ENCODE measurements around the gene ACTR3. TPM values are rescaled to one million over a fixed set of nuclear protein-coding genes. Genes with fewer than 3 reads are reported as not detected.

Gene ACTR3
- total and polyA plus RNA-seq, 9 donors, result 41.7 to 167 (median 133) TPM

DNA sequence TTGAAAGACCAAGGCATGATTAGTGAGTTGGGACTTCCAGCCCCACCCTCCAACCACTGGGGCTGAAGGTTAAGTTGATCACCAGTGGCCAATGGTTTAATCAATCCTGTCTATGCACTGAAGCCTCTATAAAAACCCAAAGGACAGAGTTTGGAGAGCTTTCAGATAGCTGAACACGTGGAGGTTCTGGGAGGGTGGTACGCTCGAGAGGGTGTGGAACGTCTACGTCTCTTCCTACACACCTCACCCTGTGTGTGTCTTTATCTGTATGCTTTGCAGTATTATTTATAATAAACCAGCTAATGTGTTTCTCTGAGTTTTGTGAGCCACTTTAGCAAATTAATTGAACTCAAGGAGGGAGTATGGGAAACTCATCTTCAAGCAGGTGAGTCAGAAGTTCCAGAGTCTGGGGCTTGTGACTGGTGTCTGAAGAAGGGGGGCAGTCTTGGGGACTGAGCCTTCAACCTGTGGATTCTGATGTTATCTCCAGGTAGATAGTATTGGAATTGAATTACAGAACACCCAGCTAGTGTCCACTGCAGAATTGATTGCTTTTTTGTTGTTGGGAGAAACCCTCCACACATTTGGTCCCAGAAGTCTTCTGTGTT, 20.3 kb downstream of the ACTR3 start:
- Histone ChIP-seq H3K27me3 (no peaks in the 10 kb centered on the region), H3K36me3 (no peaks in the 10 kb centered on the region), H3K4me1 (ENCODE audit: insufficient read depth) (peaks cover 2% of the 10 kb centered on the region), H3K4me3 (no peak overlapping the region), H3K27ac (no peak overlapping the region), H3K9me3 (no peaks in the 10 kb centered on the region)
- intact Hi-C loops (cut with DNase I), result no loop called here
- TF ChIP-seq, protein P1, sequence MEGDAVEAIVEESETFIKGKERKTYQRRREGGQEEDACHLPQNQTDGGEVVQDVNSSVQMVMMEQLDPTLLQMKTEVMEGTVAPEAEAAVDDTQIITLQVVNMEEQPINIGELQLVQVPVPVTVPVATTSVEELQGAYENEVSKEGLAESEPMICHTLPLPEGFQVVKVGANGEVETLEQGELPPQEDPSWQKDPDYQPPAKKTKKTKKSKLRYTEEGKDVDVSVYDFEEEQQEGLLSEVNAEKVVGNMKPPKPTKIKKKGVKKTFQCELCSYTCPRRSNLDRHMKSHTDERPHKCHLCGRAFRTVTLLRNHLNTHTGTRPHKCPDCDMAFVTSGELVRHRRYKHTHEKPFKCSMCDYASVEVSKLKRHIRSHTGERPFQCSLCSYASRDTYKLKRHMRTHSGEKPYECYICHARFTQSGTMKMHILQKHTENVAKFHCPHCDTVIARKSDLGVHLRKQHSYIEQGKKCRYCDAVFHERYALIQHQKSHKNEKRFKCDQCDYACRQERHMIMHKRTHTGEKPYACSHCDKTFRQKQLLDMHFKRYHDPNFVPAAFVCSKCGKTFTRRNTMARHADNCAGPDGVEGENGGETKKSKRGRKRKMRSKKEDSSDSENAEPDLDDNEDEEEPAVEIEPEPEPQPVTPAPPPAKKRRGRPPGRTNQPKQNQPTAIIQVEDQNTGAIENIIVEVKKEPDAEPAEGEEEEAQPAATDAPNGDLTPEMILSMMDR (IDR thresholded peaks at IDR 0.05), result no peak
- TF ChIP-seq EP300 (IDR thresholded peaks at IDR 0.05) (no peak), POLR2A (IDR thresholded peaks at IDR 0.05) (no peak)
- no peak for DNase-seq
- 91 to 94% (median 92%) methylated on average over 5 of the region's 5 CpGs for WGBS, 3 donors

DNA sequence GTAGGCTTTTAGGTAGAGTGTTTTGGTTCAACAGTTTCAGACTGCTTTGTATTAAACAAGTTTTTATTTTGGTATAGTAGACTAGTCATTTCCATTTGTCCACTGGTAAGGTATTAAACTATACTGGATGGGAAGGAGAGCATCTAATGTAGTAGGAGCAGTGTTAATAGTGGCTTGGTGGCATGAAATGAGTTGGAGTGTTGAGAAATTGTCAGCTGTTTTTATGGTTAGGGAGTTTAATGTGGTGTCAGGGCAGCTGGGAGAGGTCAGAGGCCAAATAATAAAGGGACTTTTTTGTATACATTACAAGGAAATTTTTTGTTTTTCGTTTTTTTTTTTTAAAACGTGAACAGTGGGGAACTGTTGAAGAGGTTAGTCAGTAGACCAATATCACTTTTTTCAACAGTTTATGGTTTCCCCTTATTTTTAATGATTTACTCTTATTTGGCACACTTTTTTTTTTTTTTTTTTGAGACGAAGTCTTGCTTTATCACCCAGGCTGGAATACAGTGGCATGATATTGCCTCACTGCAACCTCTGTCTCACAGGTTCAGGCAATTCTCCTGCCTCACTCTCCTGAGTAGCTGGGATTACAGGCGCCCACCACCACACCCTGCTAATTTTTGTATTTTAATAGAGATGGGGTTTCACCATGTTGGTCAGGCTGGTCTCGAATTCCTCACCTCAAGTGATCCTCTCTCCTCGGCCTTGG, 21.2 kb downstream of the ACTR3 start:
- WGBS, 3 donors, result 70 to 74% (median 70%) methylated on average over 6 of the region's 6 CpGs
- intact Hi-C loops (cut with DNase I), result no loop called here
- Histone ChIP-seq H3K36me3 (no peaks in the 10 kb centered on the region), H3K27ac (no peak overlapping the region), H3K27me3 (no peaks in the 10 kb centered on the region), H3K4me1 (ENCODE audit: insufficient read depth) (peaks cover 2% of the 10 kb centered on the region), H3K4me3 (no peak overlapping the region), H3K9me3 (no peaks in the 10 kb centered on the region)
- TF ChIP-seq, protein P1 (IDR thresholded peaks at IDR 0.05), result no peak
- no peak for TF ChIP-seq EP300 (IDR thresholded peaks at IDR 0.05)
- no peak for TF ChIP-seq POLR2A (IDR thresholded peaks at IDR 0.05)
- DNase-seq, result no peak

DNA sequence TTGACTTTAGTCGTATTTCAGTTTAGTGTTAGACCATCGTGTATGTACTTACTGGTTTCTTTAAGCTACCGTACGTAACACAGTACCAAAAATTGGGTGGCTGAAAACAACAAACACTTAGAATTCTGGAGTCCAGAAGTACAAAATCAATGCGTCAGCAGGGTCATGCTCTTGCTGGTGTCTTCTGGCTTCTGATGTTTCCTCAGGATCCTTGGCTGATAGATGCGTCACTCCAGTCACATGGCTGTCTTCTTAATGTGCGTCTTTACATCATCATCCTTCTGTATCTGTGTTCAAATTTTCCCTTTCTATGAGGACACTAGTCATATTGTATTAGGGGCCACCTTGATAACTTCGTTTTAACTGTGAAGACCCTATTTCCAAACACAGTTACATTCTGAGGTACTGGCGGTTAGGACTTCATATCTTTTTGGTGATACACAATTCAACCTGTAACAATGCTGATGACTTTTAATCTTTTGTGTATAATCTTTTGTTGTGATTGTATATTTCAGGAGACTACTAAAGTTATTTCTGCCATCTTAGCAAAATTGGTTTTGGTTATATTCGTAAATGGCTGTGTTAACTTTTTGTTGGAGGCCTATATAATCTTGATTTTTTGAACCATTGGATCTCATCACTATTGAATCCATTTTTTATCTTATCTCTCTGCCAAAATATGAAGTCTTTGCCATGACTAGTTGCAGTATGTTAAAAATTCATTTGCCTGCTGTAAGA, 25.4 kb downstream of the ACTR3 start:
- no peaks in the 10 kb centered on the region for H3K9me3 ChIP-seq
- TF ChIP-seq, protein P1 (IDR thresholded peaks at IDR 0.05), result no peak
- TF ChIP-seq EP300 (IDR thresholded peaks at IDR 0.05) (no peak), POLR2A (IDR thresholded peaks at IDR 0.05) (no peak)
- no peaks in the 10 kb centered on the region for H3K36me3 ChIP-seq
- 91 to 96% (median 96%) methylated on average over 10 of the region's 10 CpGs for WGBS, 3 donors
- H3K27me3 ChIP-seq, result no peaks in the 10 kb centered on the region
- DNase-seq, result no peak
- no peak overlapping the region for H3K4me3 ChIP-seq
- H3K27ac ChIP-seq, result no peak overlapping the region
- intact Hi-C loops (cut with DNase I), result no loop called here
- H3K4me1 ChIP-seq (ENCODE audit: insufficient read depth), result peaks cover 2% of the 10 kb centered on the region

DNA sequence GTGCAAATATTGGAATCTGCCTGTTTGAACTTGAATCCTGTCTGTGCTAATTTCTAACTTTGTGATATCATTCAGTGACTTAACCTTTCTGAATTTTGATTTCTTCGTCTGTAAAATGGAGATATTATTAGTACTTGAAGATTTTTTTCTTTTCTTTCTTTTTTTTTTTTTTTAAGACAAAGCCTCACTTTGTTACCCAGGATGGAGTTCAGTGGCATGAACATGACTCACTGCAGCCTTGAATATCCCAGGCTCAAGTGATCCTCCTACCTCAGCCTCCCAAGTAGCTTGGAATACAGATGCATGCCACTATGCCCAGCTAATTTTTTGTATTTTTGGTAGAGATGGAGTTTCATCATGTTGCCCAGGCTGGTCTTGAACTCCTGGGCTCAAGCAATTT, 28.3 kb downstream of the ACTR3 start:
- no peak overlapping the region for H3K4me3 ChIP-seq
- H3K27ac ChIP-seq, result no peak overlapping the region
- WGBS, 3 donors, result 86 to 96% (median 91%) methylated on average over 1 of the region's 1 CpG
- no peak for DNase-seq
- H3K9me3 ChIP-seq, result no peaks in the 10 kb centered on the region
- no peaks in the 10 kb centered on the region for H3K27me3 ChIP-seq
- TF ChIP-seq POLR2A (IDR thresholded peaks at IDR 0.05) (no peak), EP300 (IDR thresholded peaks at IDR 0.05) (no peak)
- TF ChIP-seq, protein P1 (IDR thresholded peaks at IDR 0.05), result no peak
- no peaks in the 10 kb centered on the region for H3K4me1 ChIP-seq (ENCODE audit: insufficient read depth)
- intact Hi-C loops (cut with DNase I), result no loop called here
- H3K36me3 ChIP-seq, result no peaks in the 10 kb centered on the region

Measured in ovary (tissue), 9 donors.